ENCODE results near the gene GPR55. TPM values are rescaled to one million over a fixed set of nuclear protein-coding genes. Genes with fewer than 3 reads are reported as not detected.
A peak's percentile ranks its signal among the peaks of the same experiment; 100 is the strongest.

The GPR55 gene
- total RNA-seq, 1 experiment from 2014 or later = not detected

DNA sequence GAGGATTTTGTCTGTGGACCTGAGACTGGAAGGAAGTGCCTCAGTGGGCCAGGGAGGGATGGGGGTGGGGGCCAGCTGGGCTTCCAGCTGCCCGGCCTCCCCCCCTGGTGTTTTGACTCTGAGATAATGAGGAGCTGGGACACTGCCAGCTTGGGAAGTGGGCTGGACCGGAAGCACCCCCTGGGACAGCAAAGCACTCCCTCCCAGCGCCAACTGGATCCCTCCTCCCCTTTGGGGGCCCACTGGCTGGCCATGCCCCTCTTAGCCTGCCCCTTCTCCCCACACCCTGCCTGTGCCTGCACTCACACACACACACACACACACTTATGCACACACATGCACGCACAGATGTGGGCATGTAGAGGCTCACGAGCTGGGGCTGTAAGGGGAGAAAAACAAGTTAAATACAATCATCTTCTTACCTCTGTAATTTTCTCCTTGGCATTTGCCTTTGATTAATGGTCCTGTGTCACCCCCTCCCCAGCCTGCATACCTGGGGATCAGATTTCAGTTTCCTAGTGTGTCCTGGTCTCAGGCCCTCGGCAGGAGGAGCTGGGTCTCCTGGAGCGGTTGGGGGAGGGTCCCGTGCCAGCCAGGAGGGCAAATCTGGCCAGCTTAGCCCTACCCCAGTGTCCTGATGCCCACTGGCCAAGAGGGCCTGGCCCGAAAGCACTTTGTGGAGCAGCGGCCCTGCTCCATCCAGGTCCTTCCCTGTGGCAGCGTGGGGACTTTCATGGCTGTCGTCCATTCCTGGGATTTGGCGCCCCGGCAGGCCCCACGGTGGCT is 56.7 kb downstream of the GPR55 start:
- DNase-seq (ENCODE audit: low read depth) = no peak

DNA sequence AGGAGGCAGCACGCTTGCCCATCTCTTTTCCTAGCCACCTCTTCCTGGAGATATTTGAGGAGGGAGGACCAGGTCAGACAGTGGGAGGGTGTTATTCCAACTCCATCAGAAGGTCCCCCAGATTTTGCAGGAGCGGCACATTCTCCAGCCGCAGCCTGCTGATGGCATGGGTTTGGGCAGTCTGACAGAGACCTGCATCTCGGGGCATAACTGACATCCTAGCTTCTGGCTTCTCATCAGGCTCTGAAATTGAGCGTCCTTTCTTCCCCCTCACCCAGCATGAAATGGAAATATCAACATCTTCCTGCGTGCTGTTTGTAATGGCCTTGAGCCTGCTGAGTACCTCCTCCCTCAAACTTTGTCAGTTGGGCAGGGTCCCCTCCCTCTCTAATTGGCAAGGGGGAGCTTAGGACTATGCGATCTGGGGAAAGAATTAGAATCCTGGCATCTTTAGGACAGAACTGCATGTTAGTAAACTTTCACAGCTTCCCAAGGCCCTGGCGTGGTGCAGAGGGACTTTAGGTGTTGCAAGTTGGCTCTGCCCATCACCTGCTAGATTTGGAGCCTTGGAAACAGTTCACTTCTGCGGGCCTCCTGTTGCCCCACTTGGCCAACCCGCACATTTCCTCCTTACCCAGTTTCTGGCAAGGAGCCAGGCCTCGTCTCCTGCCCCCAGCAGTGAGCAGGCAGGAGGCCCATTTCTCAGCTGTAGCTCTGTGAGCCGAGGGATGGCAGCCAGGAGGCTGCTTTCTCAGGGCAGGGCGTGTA is 58.1 kb downstream of the GPR55 start:
- peak; percentile 30 for DNase-seq (ENCODE audit: low read depth)

GRCh38 chr2:230865766-230866755 is 59.0 kb downstream of the GPR55 start:
- DNase-seq (ENCODE audit: low read depth) = peak; percentile 50

DNA sequence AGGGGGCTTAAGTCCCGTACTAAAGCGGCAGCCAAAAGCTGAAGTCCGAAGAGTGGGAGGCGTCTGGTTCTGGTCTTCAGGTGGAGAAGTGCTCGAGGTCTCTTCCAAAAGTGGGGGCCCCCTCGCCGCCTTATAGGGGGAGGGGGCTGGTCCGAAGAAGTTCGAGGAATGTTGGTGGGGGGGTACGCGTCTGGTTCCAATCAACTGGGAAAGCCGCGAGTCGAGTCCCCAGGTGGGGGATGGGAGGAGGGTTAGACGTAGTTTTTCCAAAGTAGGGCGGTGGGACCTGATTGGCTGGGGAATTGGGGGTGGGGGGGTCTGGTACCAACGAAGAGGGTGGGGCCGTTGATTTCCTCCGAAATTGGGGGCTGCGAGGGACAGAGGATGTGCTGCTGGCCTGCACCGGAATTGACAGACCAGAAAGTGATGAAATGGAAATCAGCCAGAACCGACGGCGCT is 59.7 kb downstream of the GPR55 start:
- DNase-seq (ENCODE audit: low read depth) = no peak

DNA sequence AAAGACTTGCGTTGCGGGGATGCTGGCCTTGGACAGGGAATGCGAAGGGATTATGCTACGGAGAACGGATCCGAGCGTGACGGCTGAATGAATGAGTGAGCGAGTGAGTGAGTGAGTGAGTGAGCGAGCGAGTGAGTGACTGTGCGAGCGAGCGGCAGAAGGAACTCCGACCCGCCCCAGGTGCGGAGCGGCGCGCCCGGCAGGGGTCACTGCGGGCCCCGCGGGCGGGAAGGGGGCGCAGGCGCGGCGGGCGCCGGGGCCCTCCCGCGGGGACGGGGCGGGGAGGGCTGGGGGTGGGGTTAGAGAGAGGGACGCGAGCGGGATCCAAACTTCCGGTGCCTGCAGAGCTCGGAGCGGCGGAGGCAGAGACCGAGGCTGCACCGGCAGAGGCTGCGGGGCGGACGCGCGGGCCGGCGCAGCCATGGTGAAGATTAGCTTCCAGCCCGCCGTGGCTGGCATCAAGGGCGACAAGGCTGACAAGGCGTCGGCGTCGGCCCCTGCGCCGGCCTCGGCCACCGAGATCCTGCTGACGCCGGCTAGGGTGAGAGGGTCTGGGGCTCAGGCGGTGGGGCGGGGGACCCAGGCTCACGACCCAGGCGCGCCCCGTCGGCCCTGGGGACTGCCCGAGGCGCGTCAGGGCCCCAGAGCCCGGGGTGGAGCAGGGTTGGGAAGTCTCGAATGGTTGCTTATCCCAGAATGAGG is 60.3 kb downstream of the GPR55 start, which contains the start of gene ITM2C:
ITM2C (plus strand) TSS at position 338 of the 702 bp plus-strand sequence; CDS start at position 422, 84 bp downstream.
- peak; percentile 61 for DNase-seq (ENCODE audit: low read depth)

DNA sequence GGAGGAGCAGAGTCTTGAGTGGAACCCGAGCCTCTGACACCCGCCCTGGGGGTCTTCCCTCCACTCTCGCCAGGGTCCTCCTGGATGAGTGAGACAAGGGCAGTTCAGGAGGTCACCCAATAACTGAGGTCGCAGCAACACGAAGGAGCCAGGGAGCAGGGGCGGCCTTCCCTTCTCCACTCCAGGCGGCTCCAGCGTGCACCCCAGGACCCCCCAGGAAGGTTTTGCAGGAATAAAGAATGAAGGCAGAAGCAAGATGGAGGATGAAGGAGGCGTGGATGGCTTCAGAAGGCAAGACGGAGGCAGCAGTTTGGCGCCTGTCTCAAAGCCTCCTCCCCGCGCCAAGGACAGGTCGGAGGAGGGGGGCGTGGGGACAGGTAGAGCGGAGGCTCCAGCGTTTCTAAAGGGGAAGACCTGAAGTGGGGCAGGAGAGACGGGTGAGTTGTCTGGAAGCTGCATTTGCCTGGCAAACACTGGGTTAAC is 60.9 kb downstream of the GPR55 start:
- DNase-seq (ENCODE audit: low read depth) = no peak

- DNase-seq (ENCODE audit: low read depth) = no peak
These were observed 61.5 kb downstream of the GPR55 start for GRCh38 chr2:230863442-230864121.

DNA sequence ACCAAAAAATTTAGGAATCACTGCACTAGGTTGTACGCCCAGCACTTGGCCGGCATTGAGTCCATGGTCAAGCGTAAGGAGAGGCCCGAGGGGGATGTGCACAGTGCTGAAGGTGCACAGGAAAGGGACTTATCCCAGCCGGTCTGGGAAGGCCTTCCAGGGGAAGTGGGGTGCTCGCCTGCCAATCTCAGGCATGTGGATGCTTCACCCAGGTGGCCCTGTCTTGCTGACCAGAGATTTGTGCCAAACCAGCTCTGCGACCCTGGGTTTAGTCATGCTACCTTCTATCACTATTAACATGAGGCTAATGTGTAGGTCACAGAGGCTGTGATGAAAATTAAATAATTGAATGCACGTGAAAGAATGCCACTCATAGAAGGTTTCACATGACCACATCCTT is 62.0 kb downstream of the GPR55 start:
- DNase-seq (ENCODE audit: low read depth) = no peak

DNA sequence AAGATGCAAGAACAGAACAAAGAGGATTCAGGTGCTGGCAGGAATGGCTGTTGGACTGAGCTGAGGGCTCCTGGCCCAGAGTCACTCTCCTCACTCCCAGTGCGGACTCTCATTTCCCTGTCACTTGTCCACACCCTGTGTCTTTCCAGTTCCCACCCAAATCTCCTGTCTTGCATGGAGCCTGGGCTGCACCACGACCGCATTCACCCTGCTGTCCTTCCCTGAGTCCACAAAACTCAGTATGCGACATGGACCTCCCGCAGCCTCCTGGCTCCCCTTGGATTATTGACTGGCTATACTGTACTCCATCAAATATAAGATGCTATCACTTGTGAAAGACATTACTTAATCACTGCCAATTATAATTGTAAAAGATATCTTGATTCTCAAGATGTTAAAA is 62.8 kb downstream of the GPR55 start:
- no peak for DNase-seq (ENCODE audit: low read depth)

DNA sequence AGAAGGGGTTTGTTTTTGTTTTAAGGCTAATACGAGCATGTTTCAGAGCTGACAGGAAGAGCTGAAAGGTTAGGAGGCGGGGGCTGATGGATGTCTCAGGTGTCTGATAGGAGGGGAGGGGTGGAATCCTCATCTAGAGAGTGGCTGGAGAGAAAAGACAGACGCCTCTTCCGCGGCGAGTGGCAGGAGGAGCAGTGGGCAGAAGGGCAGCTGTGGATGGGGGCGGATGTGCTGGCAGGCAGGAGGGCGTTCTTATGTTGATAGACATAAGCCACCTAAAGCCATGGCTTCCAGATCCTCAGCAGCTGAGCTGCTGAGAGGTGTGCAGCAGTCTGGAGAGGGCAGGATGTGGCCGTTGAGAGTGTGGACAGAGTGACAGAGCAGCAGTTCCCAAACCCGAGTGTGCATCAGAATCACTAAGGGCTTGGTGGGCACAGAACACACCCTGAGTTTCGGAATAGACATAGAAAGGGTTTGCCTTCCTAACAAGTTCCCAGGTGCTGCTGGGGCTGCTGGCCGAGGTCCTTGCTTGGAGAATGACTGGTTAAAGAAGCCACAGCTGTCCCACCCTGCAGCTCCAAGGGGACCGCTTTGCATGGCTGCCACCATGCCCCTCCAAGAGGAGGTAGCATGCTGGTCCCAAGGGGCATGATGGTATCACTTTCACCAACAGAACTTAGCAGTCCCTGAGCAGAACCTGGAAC is 63.3 kb downstream of the GPR55 start:
- DNase-seq (ENCODE audit: low read depth) = no peak

Other genes with a start within 250 kb of the GPR55 start
- gene CAB39, start 212.4 kb downstream of the GPR55 start, total RNA-seq (2014; rRNA removed; shearing (Covaris generic)) = 80.0 and 115 TPM in 2 replicates
- 86.5 and 126 TPM in 2 replicates for gene ITM2C, start 60.3 kb downstream of the GPR55 start, total RNA-seq (2014; rRNA removed; shearing (Covaris generic))
- not detected in 2 replicates for gene SPATA3, start 70.9 kb upstream of the GPR55 start, total RNA-seq (2014; rRNA removed; shearing (Covaris generic))
- 1.1 and 1.6 TPM in 2 replicates for gene C2orf72, start 112.3 kb upstream of the GPR55 start, total RNA-seq (2014; rRNA removed; shearing (Covaris generic))
- gene PSMD1, start 131.6 kb upstream of the GPR55 start, total RNA-seq (2014; rRNA removed; shearing (Covaris generic)) = 81.2 and 109 TPM in 2 replicates
- not detected in 2 replicates for gene HTR2B, start 199.8 kb upstream of the GPR55 start, total RNA-seq (2014; rRNA removed; shearing (Covaris generic))

All from M059J (cell line).